ENCODE results near the gene ATPAF1.

GRCh38 chr1:46647611-46648010 is 20.6 kb downstream of the ATPAF1 start:
- TF ChIP-seq MYC (IDR thresholded peaks at IDR 0.05; ENCODE audit: low read depth, low read length) (no peak), CTCF (IDR thresholded peaks at IDR 0.05; ENCODE audit: low read depth, low read length) (no peak)

All from NB4 (cell line).